ENCODE data around the gene CEP350.

- TF ChIP-seq ZNF274 (IDR thresholded peaks at IDR 0.05; ENCODE audit: low read depth, low read length) = no peak
- TF ChIP-seq YY1 (IDR thresholded peaks at IDR 0.05; ENCODE audit: insufficient read depth, insufficient read length) = no peak
- no peak for TF ChIP-seq SUZ12 (IDR thresholded peaks at IDR 0.05; ENCODE audit: extremely low read depth, insufficient read depth, insufficient read length)
Observed at GRCh38 chr1:180065408-180065807, 110.8 kb downstream of the CEP350 start.

Data from NT2/D1 (cell line).